Upper lobe of left lung (tissue), 4 donors: Measurements from ENCODE around the gene BCL2L14.

Experiments
- POLR2A ChIP-seq, 4 donors: fragments of 450-650 bp; IDR thresholded peaks; one replicate each; pipeline ENCODE4 v1.5.1; 2016 to 2017; ENCODE audit warnings: antibody characterized with exemption in 4 of 4, mild to moderate bottlenecking in 2 of 4
- TF ChIP-seq, protein P1 (sequence below), 6 experiments: fragments of 450-650 bp in 4 of 6; fragments of 200-600 bp in 2 of 6; sonication (generic) in 2 of 6; IDR thresholded peaks; one replicate each; pipeline ENCODE4 v1.5.1; 2016 to 2019; ENCODE audit warnings: antibody characterized with exemption in 6 of 6

DNA sequence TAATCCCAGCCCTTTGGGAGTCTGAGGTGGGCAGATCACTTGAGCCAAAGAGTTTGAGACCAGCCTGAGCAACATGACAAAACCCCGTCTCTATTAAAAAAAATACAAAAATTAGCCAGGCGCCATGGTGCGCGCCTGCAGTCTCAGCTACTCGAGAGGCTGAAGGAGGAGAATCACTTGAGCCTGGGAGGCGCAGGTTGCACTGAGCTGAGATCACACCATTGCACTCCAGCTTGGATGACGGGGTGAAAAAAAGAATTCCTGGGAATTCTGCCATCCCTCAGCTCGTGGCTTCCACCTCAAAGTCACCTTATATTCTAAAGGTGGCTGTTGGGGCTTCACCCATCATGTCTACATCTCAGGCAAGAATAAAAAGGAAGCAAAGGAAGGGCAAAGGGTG, 12.9 kb downstream of the BCL2L14 start:
- TF ChIP-seq, protein P1, sequence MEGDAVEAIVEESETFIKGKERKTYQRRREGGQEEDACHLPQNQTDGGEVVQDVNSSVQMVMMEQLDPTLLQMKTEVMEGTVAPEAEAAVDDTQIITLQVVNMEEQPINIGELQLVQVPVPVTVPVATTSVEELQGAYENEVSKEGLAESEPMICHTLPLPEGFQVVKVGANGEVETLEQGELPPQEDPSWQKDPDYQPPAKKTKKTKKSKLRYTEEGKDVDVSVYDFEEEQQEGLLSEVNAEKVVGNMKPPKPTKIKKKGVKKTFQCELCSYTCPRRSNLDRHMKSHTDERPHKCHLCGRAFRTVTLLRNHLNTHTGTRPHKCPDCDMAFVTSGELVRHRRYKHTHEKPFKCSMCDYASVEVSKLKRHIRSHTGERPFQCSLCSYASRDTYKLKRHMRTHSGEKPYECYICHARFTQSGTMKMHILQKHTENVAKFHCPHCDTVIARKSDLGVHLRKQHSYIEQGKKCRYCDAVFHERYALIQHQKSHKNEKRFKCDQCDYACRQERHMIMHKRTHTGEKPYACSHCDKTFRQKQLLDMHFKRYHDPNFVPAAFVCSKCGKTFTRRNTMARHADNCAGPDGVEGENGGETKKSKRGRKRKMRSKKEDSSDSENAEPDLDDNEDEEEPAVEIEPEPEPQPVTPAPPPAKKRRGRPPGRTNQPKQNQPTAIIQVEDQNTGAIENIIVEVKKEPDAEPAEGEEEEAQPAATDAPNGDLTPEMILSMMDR (IDR thresholded peaks at IDR 0.05): no peak
- TF ChIP-seq POLR2A (IDR thresholded peaks at IDR 0.05): no peak
